Stimulated activated CD4-positive, alpha-beta T cell treated with anti-CD3 and anti-CD28 coated beads, Interleukin-4, amount 100 ng/mL, for 24 hours (primary cell): Measurements from ENCODE around the gene STK25.

Source experiments
- DNase-seq: peaks from one replicate; pipeline ENCODE4 v3.0.0-alpha.2; 2020

Gene STK25

GRCh38 chr2:241492174-241492565 lies 16.2 kb downstream of the STK25 start:
- DNase-seq, result no peak

- DNase-seq, result no peak
Observed at GRCh38 chr2:241491549-241492173, 16.7 kb downstream of the STK25 start.

GRCh38 chr2:241490825-241491506 lies 17.4 kb downstream of the STK25 start:
- DNase-seq, result no peak

GRCh38 chr2:241489733-241490680 lies 18.4 kb downstream of the STK25 start:
- no peak for DNase-seq

GRCh38 chr2:241489088-241489487 lies 19.3 kb downstream of the STK25 start:
- no peak for DNase-seq

GRCh38 chr2:241485172-241485911 lies 23.0 kb downstream of the STK25 start:
- no peak for DNase-seq

GRCh38 chr2:241483305-241483704 lies 25.1 kb downstream of the STK25 start:
- DNase-seq, result no peak

- DNase-seq, result no peak
Observed at GRCh38 chr2:241482126-241482955, 26.0 kb downstream of the STK25 start.

GRCh38 chr2:241481687-241482086 lies 26.7 kb downstream of the STK25 start:
- DNase-seq, result no peak

- DNase-seq, result no peak
Observed at GRCh38 chr2:241479026-241479898, 29.1 kb downstream of the STK25 start.

GRCh38 chr2:241478166-241478565 lies 30.2 kb downstream of the STK25 start:
- DNase-seq, result no peak

- no peak for DNase-seq
Observed at GRCh38 chr2:241475267-241475666, 33.1 kb downstream of the STK25 start.

GRCh38 chr2:241473399-241473798 lies 35.0 kb downstream of the STK25 start:
- no peak for DNase-seq

- DNase-seq, result no peak
Observed at GRCh38 chr2:241469746-241470145, 38.6 kb downstream of the STK25 start.

GRCh38 chr2:241468476-241468781 lies 40.0 kb downstream of the STK25 start:
- no peak for DNase-seq

- no peak for DNase-seq
Observed at GRCh38 chr2:241467777-241468475, 40.5 kb downstream of the STK25 start.

GRCh38 chr2:241466230-241466629 lies 42.2 kb downstream of the STK25 start:
- no peak for DNase-seq

GRCh38 chr2:241465543-241465942 lies 42.8 kb downstream of the STK25 start:
- no peak for DNase-seq

GRCh38 chr2:241463276-241464135 lies 44.9 kb downstream of the STK25 start:
- DNase-seq, result no peak
